BLaER1 (cell line): ENCODE data around the gene GRK1.

Source experiments
- H3K27ac ChIP-seq: shearing (Covaris generic); formaldehyde crosslinking; 2 replicates; pipeline ENCODE4 v1.8.1; 2022
- H3K27me3 ChIP-seq: shearing (Covaris generic); formaldehyde crosslinking; 2 replicates; pipeline ENCODE4 v1.8.1; 2022
- H3K36me3 ChIP-seq: shearing (Covaris generic); formaldehyde crosslinking; 2 replicates; pipeline ENCODE4 v1.8.1; 2022
- H3K4me1 ChIP-seq: shearing (Covaris generic); formaldehyde crosslinking; 2 replicates; pipeline ENCODE4 v1.8.1; 2022
- H3K4me2 ChIP-seq: shearing (Covaris generic); formaldehyde crosslinking; 2 replicates; pipeline ENCODE4 v1.8.1; 2022
- H3K4me3 ChIP-seq: shearing (Covaris generic); formaldehyde crosslinking; 2 replicates; pipeline ENCODE4 v1.8.1; 2022
- H3K9ac ChIP-seq: shearing (Covaris generic); formaldehyde crosslinking; 2 replicates; pipeline ENCODE4 v1.8.1; 2022
- H3K9me3 ChIP-seq: shearing (Covaris generic); formaldehyde crosslinking; 2 replicates; pipeline ENCODE4 v1.8.1; 2022
- H4K20me1 ChIP-seq: shearing (Covaris generic); formaldehyde crosslinking; 2 replicates; pipeline ENCODE4 v1.8.1; 2022
- Cebpa-rat ChIP-seq: shearing (Covaris generic); IDR thresholded peaks from 2 replicates; pipeline ENCODE4 v1.8.1; 2022

GRK1 gene

GRCh38 chr13:113781571-113781970 is 114.6 kb downstream of the GRK1 start:
- Histone ChIP-seq H3K4me3 (no peak overlapping the region), H3K36me3 (peaks cover 15% of the 10 kb centered on the region; the same call in 1 of the 2 replicates), H3K9me3 (0 out of 2 replicates have a peak, but pooled peaks cover 6% of the 10 kb centered on the region), H3K27ac (no peak overlapping the region), H4K20me1 (0 out of 2 replicates have a peak, but pooled peaks cover 23% of the 10 kb centered on the region), H3K27me3 (no peaks in the 10 kb centered on the region), H3K4me1 (peaks cover 11% of the 10 kb centered on the region; the same call in 1 of the 2 replicates), H3K9ac (no peak overlapping the region), H3K4me2 (no peak overlapping the region)
- no peak for TF ChIP-seq Cebpa-rat

- H3K4me2 ChIP-seq, result no peak overlapping the region
- 0 out of 2 replicates have a peak, but pooled peaks cover 18% of the 10 kb centered on the region for H4K20me1 ChIP-seq
- peaks cover 11% of the 10 kb centered on the region; the same call in 1 of the 2 replicates for H3K4me1 ChIP-seq
- H3K9me3 ChIP-seq, result 0 out of 2 replicates have a peak, but pooled peaks cover 6% of the 10 kb centered on the region
- TF ChIP-seq Cebpa-rat, result no peak
- no peak overlapping the region for H3K27ac ChIP-seq
- H3K36me3 ChIP-seq, result peaks cover 15% of the 10 kb centered on the region; the same call in 1 of the 2 replicates
- no peak overlapping the region for H3K4me3 ChIP-seq
- H3K27me3 ChIP-seq, result no peaks in the 10 kb centered on the region
- H3K9ac ChIP-seq, result no peak overlapping the region
Measured at GRCh38 chr13:113782472-113782871, 115.5 kb downstream of the GRK1 start.

- H3K4me3 ChIP-seq, result no peak overlapping the region
- H3K9ac ChIP-seq, result no peak overlapping the region
- peaks cover 15% of the 10 kb centered on the region; the same call in 1 of the 2 replicates for H3K36me3 ChIP-seq
- H3K27ac ChIP-seq, result no peak overlapping the region
- H3K4me1 ChIP-seq, result peaks cover 11% of the 10 kb centered on the region; the same call in 1 of the 2 replicates
- H3K9me3 ChIP-seq, result 0 out of 2 replicates have a peak, but pooled peaks cover 6% of the 10 kb centered on the region
- no peaks in the 10 kb centered on the region for H3K27me3 ChIP-seq
- H4K20me1 ChIP-seq, result 0 out of 2 replicates have a peak, but pooled peaks cover 11% of the 10 kb centered on the region
- H3K4me2 ChIP-seq, result no peak overlapping the region
- no peak for TF ChIP-seq Cebpa-rat
Measured at GRCh38 chr13:113783200-113783881, 116.3 kb downstream of the GRK1 start.

- Histone ChIP-seq H3K27me3 (no peaks in the 10 kb centered on the region), H4K20me1 (0 out of 2 replicates have a peak, but pooled peaks cover 11% of the 10 kb centered on the region), H3K4me2 (no peak overlapping the region), H3K9me3 (0 out of 2 replicates have a peak, but pooled peaks cover 6% of the 10 kb centered on the region), H3K4me1 (peaks cover 11% of the 10 kb centered on the region; the same call in 1 of the 2 replicates), H3K27ac (no peak overlapping the region), H3K9ac (no peak overlapping the region), H3K4me3 (no peak overlapping the region), H3K36me3 (peaks cover 15% of the 10 kb centered on the region; the same call in 1 of the 2 replicates)
- no peak for TF ChIP-seq Cebpa-rat
Measured at GRCh38 chr13:113783966-113784644, 117.1 kb downstream of the GRK1 start.

- no peaks in the 10 kb centered on the region for H3K27me3 ChIP-seq
- H3K27ac ChIP-seq, result no peak overlapping the region
- H3K4me2 ChIP-seq, result peak overlapping the region; percentile 30; the same call in 1 of the 2 replicates
Measured at GRCh38 chr13:113784645-113785024, 117.6 kb downstream of the GRK1 start.

GRCh38 chr13:113785051-113786010 is 118.3 kb downstream of the GRK1 start:
- no peak for TF ChIP-seq Cebpa-rat
- peak overlapping the region; percentile 30; the same call in 1 of the 2 replicates for H3K4me2 ChIP-seq
- H3K9me3 ChIP-seq, result 0 out of 2 replicates have a peak, but pooled peaks cover 6% of the 10 kb centered on the region
- H3K4me1 ChIP-seq, result peaks cover 11% of the 10 kb centered on the region; the same call in 1 of the 2 replicates
- H3K9ac ChIP-seq, result no peak overlapping the region
- peaks cover 15% of the 10 kb centered on the region; the same call in 1 of the 2 replicates for H3K36me3 ChIP-seq
- H4K20me1 ChIP-seq, result 0 out of 2 replicates have a peak, but pooled peaks cover 11% of the 10 kb centered on the region
- H3K27ac ChIP-seq, result no peak overlapping the region
- H3K27me3 ChIP-seq, result no peaks in the 10 kb centered on the region
- no peak overlapping the region for H3K4me3 ChIP-seq

More at GRCh38 chr13:113784645-113785024, 117.6 kb downstream of the GRK1 start:
- Histone ChIP-seq H3K9me3 (0 out of 2 replicates have a peak, but pooled peaks cover 6% of the 10 kb centered on the region), H3K36me3 (peaks cover 15% of the 10 kb centered on the region; the same call in 1 of the 2 replicates), H3K9ac (no peak overlapping the region), H4K20me1 (0 out of 2 replicates have a peak, but pooled peaks cover 11% of the 10 kb centered on the region), H3K4me1 (peaks cover 11% of the 10 kb centered on the region; the same call in 1 of the 2 replicates), H3K4me3 (no peak overlapping the region)
- TF ChIP-seq Cebpa-rat, result no peak

- H3K36me3 ChIP-seq, result peaks cover 15% of the 10 kb centered on the region; the same call in 1 of the 2 replicates
- TF ChIP-seq Cebpa-rat, result no peak
- H3K9ac ChIP-seq, result no peak overlapping the region
- H3K27ac ChIP-seq, result no peak overlapping the region
- 0 out of 2 replicates have a peak, but pooled peaks cover 6% of the 10 kb centered on the region for H3K9me3 ChIP-seq
- peaks cover 11% of the 10 kb centered on the region; the same call in 1 of the 2 replicates for H3K4me1 ChIP-seq
- no peak overlapping the region for H3K4me2 ChIP-seq
- H3K27me3 ChIP-seq, result no peaks in the 10 kb centered on the region
- peaks cover 16% of the 10 kb centered on the region for H4K20me1 ChIP-seq
- no peak overlapping the region for H3K4me3 ChIP-seq
Measured at GRCh38 chr13:113786262-113786841, 119.3 kb downstream of the GRK1 start.
